ENCODE data around the gene TCEAL1. TPM values are rescaled to one million over a fixed set of nuclear protein-coding genes. Genes with fewer than 3 reads are reported as not detected.

TCEAL1 gene
- total and polyA plus RNA-seq, 11 donors, result 16.4 to 33.2 (median 23.1) TPM

DNA sequence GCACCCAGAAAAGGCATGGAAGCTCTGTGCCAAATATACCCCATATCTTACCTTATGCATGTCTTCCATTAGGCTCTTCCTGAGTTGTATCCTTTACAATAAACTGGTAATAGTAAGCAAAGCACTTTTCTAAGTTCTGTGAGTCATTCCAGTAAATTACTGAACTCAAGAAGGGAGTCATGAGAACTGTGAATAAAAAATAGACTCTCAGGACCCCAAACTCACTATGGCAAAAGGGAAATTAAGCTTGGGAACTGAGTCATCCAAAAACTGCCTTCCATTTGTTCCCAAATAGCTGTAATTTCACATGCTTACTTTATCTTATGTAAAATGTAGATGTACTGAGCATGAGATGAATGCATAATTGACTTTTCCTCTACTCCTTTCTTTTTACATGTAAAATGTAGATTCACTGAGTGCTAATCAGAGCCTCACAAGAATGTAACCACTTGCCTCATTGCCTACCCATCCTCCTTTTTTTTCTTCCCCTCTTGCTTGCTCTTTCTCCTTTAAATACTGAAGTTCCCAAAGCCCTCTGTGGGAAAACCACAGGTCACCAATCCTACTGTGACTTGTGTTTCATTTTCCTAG, 12.9 kb upstream of the TCEAL1 start:
- ATAC-seq, result no peak
- intact Hi-C loops (cut with DNase I), result no loop called here
- DNase-seq, result no peak
- no peaks in the 10 kb centered on the region for H3K4me1 ChIP-seq
- no peak overlapping the region for H3K4me3 ChIP-seq
- H3K36me3 ChIP-seq, result peaks cover 0 to 3% (median 0%) of the 10 kb centered on the region in 9 donors
- no peak overlapping the region for H3K27ac ChIP-seq
- TF ChIP-seq POLR2A (IDR thresholded peaks at IDR 0.05), result no peak
- TF ChIP-seq, protein P1, sequence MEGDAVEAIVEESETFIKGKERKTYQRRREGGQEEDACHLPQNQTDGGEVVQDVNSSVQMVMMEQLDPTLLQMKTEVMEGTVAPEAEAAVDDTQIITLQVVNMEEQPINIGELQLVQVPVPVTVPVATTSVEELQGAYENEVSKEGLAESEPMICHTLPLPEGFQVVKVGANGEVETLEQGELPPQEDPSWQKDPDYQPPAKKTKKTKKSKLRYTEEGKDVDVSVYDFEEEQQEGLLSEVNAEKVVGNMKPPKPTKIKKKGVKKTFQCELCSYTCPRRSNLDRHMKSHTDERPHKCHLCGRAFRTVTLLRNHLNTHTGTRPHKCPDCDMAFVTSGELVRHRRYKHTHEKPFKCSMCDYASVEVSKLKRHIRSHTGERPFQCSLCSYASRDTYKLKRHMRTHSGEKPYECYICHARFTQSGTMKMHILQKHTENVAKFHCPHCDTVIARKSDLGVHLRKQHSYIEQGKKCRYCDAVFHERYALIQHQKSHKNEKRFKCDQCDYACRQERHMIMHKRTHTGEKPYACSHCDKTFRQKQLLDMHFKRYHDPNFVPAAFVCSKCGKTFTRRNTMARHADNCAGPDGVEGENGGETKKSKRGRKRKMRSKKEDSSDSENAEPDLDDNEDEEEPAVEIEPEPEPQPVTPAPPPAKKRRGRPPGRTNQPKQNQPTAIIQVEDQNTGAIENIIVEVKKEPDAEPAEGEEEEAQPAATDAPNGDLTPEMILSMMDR (IDR thresholded peaks at IDR 0.05), result no peak
- H3K27me3 ChIP-seq, result no peaks in the 10 kb centered on the region
- H3K9me3 ChIP-seq, result no peaks in the 10 kb centered on the region

DNA sequence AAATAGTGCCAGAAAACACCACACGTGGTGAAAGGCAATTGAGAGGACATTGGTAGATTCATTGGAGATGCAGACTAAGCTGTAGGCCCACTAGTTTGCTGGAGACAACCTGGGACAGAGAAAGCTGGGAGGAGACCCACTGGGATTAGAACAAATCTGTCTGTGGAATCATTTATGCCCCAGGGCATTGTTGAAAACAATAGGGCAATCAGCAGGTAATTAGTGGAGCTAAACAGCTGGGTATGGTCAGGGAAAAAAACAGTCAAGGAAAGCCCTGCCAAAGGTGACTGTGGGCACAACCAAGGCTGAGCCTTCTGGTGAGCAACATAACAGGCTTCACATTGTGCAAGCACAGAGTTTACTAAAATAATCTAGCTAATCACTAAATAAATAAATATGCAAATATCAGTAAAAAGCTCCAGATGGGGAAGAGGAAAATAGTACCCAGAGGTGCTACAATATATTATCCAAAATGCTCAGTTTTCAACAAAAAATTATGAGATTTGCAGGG, 12.0 kb upstream of the TCEAL1 start:
- H3K27ac ChIP-seq, result no peak overlapping the region
- no peak overlapping the region for H3K4me3 ChIP-seq
- peaks cover 0 to 3% (median 0%) of the 10 kb centered on the region in 9 donors for H3K36me3 ChIP-seq
- no peaks in the 10 kb centered on the region for H3K9me3 ChIP-seq
- DNase-seq (no peak), ATAC-seq (no peak)
- TF ChIP-seq, protein P1 (IDR thresholded peaks at IDR 0.05), result no peak
- TF ChIP-seq POLR2A (IDR thresholded peaks at IDR 0.05), result no peak
- H3K4me1 ChIP-seq, result no peaks in the 10 kb centered on the region
- WGBS, 4 donors, result 20 to 53% (median 34%) methylated on average over 1 of the region's 1 CpG
- H3K27me3 ChIP-seq, result no peaks in the 10 kb centered on the region
- intact Hi-C loops (cut with DNase I), result no loop called here

DNA sequence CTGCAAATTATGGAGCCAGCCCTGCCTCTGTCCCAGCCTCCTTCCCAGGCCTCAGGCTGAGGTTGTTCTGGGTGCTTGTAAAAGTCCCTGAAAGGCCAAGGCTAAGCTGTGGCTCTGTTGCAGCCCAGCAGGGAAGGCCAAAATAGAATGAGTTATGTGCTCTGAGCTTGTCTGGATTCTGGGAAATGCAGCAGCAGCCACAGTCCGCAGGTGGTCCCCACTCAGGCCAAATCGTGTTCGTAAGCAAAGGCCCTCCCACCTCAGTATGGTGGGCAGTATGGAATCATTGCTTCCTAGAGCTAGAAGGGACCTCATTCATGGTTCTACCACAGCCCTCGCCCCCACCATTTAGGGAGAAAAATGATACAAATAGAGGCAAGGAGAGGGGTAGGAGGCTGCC, 4.7 kb upstream of the TCEAL1 start:
- peak in 1 of 4 donors; percentile 29 for ATAC-seq

DNA sequence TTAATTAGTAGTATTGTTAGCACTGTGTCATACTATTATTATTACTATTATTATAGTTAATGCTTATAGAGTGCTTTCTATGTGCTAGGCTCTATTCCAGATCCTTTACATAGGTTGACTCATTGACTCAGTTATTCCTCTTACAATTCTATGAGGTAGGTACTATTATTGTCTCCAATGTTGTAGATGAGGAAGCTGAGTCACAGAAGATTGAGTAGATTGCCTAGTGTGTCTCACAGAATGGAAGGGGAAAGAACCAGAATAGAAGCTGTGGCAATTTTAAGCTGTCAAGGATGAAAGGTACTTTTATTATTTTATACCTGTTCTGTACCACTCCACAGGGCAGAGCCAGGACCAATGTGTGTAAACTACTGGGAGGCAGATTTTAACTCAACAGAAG, 1.9 kb upstream of the TCEAL1 start:
- H3K4me3 ChIP-seq, result no peak overlapping the region
- peaks cover 0 to 9% (median 0%) of the 10 kb centered on the region in 9 donors for H3K36me3 ChIP-seq
- no peak for TF ChIP-seq POLR2A (IDR thresholded peaks at IDR 0.05)
- TF ChIP-seq, protein P1 (IDR thresholded peaks at IDR 0.05), result no peak
- peaks cover 0 to 23% (median 4%) of the 10 kb centered on the region in 12 donors for H3K4me1 ChIP-seq
- peaks cover 0 to 17% (median 0%) of the 10 kb centered on the region in 9 donors for H3K27me3 ChIP-seq
- intact Hi-C loops (cut with DNase I), result loop anchor here in 3 of 10 donors (5.0 to 10.0 kb wide), 3 partner anchors 58 to 95 kb away; partner anchors contain the start of gene MORF4L2 (in 1 of the 3)
- no peaks in the 10 kb centered on the region for H3K9me3 ChIP-seq
- DNase-seq (no peak), ATAC-seq (no peak)
- H3K27ac ChIP-seq, result no peak overlapping the region

More for the DNA sequence above, 4.7 kb upstream of the TCEAL1 start:
- no peak overlapping the region for H3K4me3 ChIP-seq
- H3K27ac ChIP-seq, result peak overlapping the region in 1 of 12 donors; percentile 62
- no peaks in the 10 kb centered on the region for H3K9me3 ChIP-seq
- no peak for TF ChIP-seq POLR2A (IDR thresholded peaks at IDR 0.05)
- TF ChIP-seq, protein P1 (IDR thresholded peaks at IDR 0.05), result no peak
- peaks cover 0 to 15% (median 3%) of the 10 kb centered on the region in 12 donors for H3K4me1 ChIP-seq
- WGBS, 4 donors, result 46 to 81% (median 63%) methylated on average over 4 of the region's 4 CpGs
- no peak for DNase-seq
- peaks cover 0 to 9% (median 0%) of the 10 kb centered on the region in 9 donors for H3K36me3 ChIP-seq
- H3K27me3 ChIP-seq, result peaks cover 0 to 4% (median 0%) of the 10 kb centered on the region in 9 donors
- intact Hi-C loops (cut with DNase I), result loop anchor here in 2 of 10 donors (10.0 kb wide), 2 partner anchors 61 to 89 kb away; partner anchors contain the start of gene MORF4L2 (in 1 of the 2)
